Suprapubic skin (tissue), 4 donors: ENCODE measurements around the gene PACRG. TPM values are rescaled to one million over a fixed set of nuclear protein-coding genes. Genes with fewer than 3 reads are reported as not detected.

Source experiments
- DNase-seq, 2 donors: peaks; one replicate each; pipeline ENCODE4 v3.0.0-alpha.2; 2019; ENCODE audit warnings: low spot score in 2 of 2
- H3K27ac ChIP-seq: fragments of 200-600 bp; sonication (generic); one replicate; pipeline ENCODE4 v1.5.1; 2019
- H3K27me3 ChIP-seq: fragments of 200-600 bp; sonication (generic); one replicate; pipeline ENCODE4 v1.5.1; 2019
- H3K36me3 ChIP-seq: fragments of 200-600 bp; sonication (generic); one replicate; pipeline ENCODE4 v1.5.1; 2019
- H3K4me1 ChIP-seq: fragments of 200-600 bp; sonication (generic); one replicate; pipeline ENCODE4 v1.5.1; 2019
- H3K4me3 ChIP-seq: fragments of 200-600 bp; sonication (generic); one replicate; pipeline ENCODE4 v1.5.1; 2019; ENCODE audit warnings: mild to moderate bottlenecking
- H3K9me3 ChIP-seq: fragments of 200-600 bp; sonication (generic); one replicate; pipeline ENCODE4 v1.5.1; 2019
- EP300 ChIP-seq: sonication (generic); formaldehyde crosslinking; IDR thresholded peaks from one replicate; pipeline ENCODE4 v1.6.1; 2017; ENCODE audit warnings: antibody characterized with exemption
- POLR2A ChIP-seq, 2 donors: fragments of 450-650 bp; IDR thresholded peaks; one replicate each; pipeline ENCODE4 v1.6.1; 2017; ENCODE audit warnings: antibody characterized with exemption in 2 of 2, mild to moderate bottlenecking in 2 of 2, moderate library complexity in 2 of 2
- POLR2AphosphoS5 ChIP-seq, 3 donors: sonication (generic); formaldehyde crosslinking; IDR thresholded peaks; one replicate each; pipeline ENCODE4 v1.6.1; 2017; ENCODE audit warnings: antibody characterized with exemption in 3 of 3
- WGBS: methylation state at CpG from one replicate; pipeline ENCODE4 v1.1.5; 2018; 5-methylcytosine and 5-hydroxymethylcytosine counted together
- total RNA-seq, 4 donors: library from RNA; depleted of rRNA; stranded (reverse); fragments of >200 nt; gene quantifications; one replicate each; pipeline ENCODE4 v1.1.0, GENCODE V29; 2016
- TF ChIP-seq, protein P1 (sequence below), 2 donors: fragments of 200-600 bp in 1 of 2; fragments of 450-650 bp in 1 of 2; sonication (generic) in 1 of 2; IDR thresholded peaks; one replicate each; pipeline ENCODE4 v1.5.1; 2016 to 2019; ENCODE audit warnings: antibody characterized with exemption in 2 of 2, mild to moderate bottlenecking in 1 of 2, moderate library complexity in 1 of 2

The PACRG gene
- total RNA-seq, 4 donors from 2014 or later: 1.1 to 2.3 (median 2.0) TPM

DNA sequence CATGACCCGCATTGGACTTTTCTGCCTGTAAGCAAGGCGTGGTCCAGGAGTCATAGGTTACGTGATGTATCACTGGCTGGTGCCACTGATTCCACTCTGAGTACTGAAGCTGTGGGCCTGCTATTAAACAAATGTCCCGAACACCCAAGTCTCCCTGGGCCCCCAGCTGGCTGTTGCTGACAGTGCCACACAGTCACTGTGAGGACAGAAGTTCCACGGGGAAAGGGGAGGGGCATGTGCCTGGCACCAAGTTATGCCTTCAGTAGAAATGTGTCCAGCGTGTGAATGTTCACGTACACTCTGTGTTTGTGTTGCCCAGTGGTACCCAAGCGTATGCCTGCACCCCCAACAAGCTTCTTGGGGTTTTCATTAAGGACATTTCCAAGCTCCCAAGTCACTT is 515.3 kb downstream of the PACRG start:
- Histone ChIP-seq H3K27ac (no peak overlapping the region), H3K4me3 (no peak overlapping the region), H3K36me3 (no peaks in the 10 kb centered on the region), H3K9me3 (no peaks in the 10 kb centered on the region), H3K27me3 (no peaks in the 10 kb centered on the region), H3K4me1 (no peaks in the 10 kb centered on the region)
- whole genome bisulfite sequencing: 84% methylated on average over 8 of the region's 8 CpGs
- TF ChIP-seq EP300 (no peak), POLR2A (IDR thresholded peaks at IDR 0.05) (no peak), POLR2AphosphoS5 (IDR thresholded peaks at IDR 0.05) (no peak)
- TF ChIP-seq, protein P1, sequence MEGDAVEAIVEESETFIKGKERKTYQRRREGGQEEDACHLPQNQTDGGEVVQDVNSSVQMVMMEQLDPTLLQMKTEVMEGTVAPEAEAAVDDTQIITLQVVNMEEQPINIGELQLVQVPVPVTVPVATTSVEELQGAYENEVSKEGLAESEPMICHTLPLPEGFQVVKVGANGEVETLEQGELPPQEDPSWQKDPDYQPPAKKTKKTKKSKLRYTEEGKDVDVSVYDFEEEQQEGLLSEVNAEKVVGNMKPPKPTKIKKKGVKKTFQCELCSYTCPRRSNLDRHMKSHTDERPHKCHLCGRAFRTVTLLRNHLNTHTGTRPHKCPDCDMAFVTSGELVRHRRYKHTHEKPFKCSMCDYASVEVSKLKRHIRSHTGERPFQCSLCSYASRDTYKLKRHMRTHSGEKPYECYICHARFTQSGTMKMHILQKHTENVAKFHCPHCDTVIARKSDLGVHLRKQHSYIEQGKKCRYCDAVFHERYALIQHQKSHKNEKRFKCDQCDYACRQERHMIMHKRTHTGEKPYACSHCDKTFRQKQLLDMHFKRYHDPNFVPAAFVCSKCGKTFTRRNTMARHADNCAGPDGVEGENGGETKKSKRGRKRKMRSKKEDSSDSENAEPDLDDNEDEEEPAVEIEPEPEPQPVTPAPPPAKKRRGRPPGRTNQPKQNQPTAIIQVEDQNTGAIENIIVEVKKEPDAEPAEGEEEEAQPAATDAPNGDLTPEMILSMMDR (IDR thresholded peaks at IDR 0.05): no peak
- DNase-seq: no peak

DNA sequence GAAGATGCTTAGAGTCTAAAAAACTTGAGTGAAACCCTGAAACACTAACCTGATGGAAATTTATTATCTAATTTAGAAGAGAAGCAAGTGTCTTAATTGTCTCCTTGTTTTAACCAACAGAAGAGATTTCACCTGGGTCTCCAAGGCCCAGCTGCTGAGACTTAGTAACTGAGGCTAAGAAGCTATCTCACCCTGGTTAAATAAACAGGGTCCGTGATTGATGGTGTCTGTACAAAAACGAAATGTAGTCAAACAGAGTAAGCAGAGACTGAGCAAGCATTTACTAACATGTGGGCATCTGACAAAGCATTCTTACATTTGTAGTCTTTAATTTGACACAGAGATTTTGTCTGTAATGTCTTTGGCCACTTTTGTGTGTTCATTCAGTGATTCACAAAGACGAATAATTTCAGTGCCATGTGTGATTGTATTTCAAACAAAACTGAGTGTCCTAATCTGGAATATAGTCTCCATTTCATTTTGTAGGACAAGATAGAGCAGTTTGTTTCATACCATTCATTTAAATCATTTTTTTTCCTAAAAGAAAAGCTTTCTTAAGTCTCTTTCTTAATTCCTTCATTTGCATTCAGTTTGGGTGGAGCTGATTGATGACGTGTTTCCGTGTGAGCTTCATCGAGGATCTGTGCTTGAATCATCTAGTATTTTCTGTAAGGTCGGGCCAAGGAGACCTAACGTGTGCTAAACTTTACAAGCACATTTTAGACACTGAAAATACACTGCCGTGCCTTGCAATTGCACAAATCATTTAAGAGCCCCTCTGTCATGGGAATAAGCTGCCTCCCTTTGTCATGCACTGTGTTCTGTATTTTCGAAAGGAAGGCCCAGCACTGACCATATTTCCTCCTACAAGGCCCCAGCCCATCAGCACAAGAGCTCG is 516.2 kb downstream of the PACRG start:
- Histone ChIP-seq H3K4me3 (no peak overlapping the region), H3K27me3 (no peaks in the 10 kb centered on the region), H3K27ac (peak overlapping the region; percentile 10), H3K9me3 (no peaks in the 10 kb centered on the region), H3K36me3 (no peaks in the 10 kb centered on the region), H3K4me1 (no peaks in the 10 kb centered on the region)
- WGBS: 64% methylated on average over 11 of the region's 11 CpGs
- no peak for DNase-seq
- TF ChIP-seq, protein P1 (IDR thresholded peaks at IDR 0.05): no peak
- TF ChIP-seq POLR2A (IDR thresholded peaks at IDR 0.05): no peak
- no peak for TF ChIP-seq POLR2AphosphoS5 (IDR thresholded peaks at IDR 0.05)
- no peak for TF ChIP-seq EP300

DNA sequence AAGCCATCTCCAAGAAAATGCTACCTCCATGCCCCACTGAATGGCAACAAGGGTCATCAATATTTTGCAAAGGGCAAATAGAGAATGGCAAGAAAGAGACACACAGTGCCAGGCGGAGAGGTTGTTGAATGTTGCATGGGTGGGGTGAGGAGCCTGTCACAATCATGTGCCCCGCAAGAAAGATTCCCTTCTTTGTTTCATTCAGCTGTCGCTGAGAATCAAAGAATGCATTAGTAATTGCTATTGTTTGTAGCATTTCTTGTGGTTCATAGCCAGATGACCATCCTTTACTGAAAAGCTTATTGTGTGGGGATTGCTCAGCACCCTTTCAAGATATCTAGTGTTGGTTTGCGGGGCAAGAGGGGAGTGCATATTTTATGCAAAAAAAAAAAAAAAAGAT is 520.3 kb downstream of the PACRG start:
- 89% methylated on average over 4 of the region's 4 CpGs for WGBS
- no peaks in the 10 kb centered on the region for H3K9me3 ChIP-seq
- no peak for DNase-seq
- TF ChIP-seq POLR2A (IDR thresholded peaks at IDR 0.05): no peak
- no peak for TF ChIP-seq POLR2AphosphoS5 (IDR thresholded peaks at IDR 0.05)
- no peak for TF ChIP-seq EP300
- TF ChIP-seq, protein P1 (IDR thresholded peaks at IDR 0.05): no peak
- H3K4me1 ChIP-seq: no peaks in the 10 kb centered on the region
- no peak overlapping the region for H3K27ac ChIP-seq
- no peaks in the 10 kb centered on the region for H3K27me3 ChIP-seq
- H3K36me3 ChIP-seq: no peaks in the 10 kb centered on the region
- H3K4me3 ChIP-seq: no peak overlapping the region

DNA sequence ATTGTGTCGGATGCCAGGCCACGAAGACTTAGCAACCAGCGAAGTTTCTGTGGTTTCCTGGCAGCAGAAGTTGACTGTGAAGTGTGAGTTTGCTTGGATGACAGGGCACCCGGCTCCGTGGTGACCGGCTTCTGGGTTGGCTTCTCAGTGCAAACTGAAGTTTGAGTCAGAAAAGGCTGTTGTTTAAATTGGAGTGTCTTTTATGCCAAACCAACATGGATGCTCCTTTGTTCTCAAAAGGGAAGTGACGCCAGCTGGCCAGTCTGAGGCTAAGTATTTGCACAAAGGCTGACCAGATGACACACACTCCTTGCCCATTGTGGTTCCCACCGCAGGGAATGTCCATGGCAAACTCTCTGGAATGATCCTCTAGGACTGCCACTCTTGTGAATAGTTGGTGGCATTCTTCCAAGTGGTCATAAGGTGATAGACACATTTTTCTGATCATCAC is 521.9 kb downstream of the PACRG start:
- 78% methylated on average over 8 of the region's 8 CpGs for WGBS

DNA sequence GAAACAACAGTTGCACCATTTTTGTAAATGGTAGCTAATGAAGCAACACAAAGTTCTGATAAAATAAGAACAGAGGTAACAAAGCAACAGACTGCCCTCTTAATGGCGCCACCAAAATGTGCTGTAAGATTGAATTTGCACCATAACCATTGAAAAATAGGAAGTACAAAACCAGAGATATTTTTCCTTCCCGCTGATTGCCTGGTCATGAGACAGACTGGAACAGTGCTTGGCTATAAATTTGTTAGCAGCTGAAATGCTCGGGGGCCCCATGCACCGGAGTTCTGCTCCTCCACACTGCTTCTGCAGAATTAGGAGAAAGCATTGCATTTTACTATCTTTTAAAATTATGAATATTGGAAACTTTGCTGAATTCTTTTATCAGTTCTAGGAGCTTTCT is 522.3 kb downstream of the PACRG start:
- Histone ChIP-seq H3K4me3 (no peak overlapping the region), H3K27me3 (no peaks in the 10 kb centered on the region), H3K27ac (no peak overlapping the region), H3K36me3 (no peaks in the 10 kb centered on the region), H3K9me3 (no peaks in the 10 kb centered on the region), H3K4me1 (no peaks in the 10 kb centered on the region)
- TF ChIP-seq EP300 (no peak), POLR2A (IDR thresholded peaks at IDR 0.05) (no peak), POLR2AphosphoS5 (IDR thresholded peaks at IDR 0.05) (no peak)
- TF ChIP-seq, protein P1 (IDR thresholded peaks at IDR 0.05): no peak
- 67% methylated on average over 4 of the region's 4 CpGs for WGBS
- no peak for DNase-seq

More for the DNA sequence above, 521.9 kb downstream of the PACRG start:
- Histone ChIP-seq H3K9me3 (no peaks in the 10 kb centered on the region), H3K27me3 (no peaks in the 10 kb centered on the region), H3K4me1 (no peaks in the 10 kb centered on the region), H3K4me3 (no peak overlapping the region), H3K27ac (no peak overlapping the region), H3K36me3 (no peaks in the 10 kb centered on the region)
- TF ChIP-seq, protein P1 (IDR thresholded peaks at IDR 0.05): no peak
- TF ChIP-seq POLR2A (IDR thresholded peaks at IDR 0.05) (no peak), EP300 (no peak), POLR2AphosphoS5 (IDR thresholded peaks at IDR 0.05) (no peak)
- no peak for DNase-seq
